A549 (cell line): ENCODE results near the gene VAMP7. TPM values are rescaled to one million over a fixed set of nuclear protein-coding genes. Genes with fewer than 3 reads are reported as not detected.

Experiments used
- ATAC-seq, 2 experiments: fragments of 200-7000 bp in 1 of 2; fragments of >200 bp in 1 of 2; cut with Nextera tagmentation in 1 of 2; cut with Tn5 transposase in 1 of 2; 3 replicates each; pipeline versions ENCODE4 v1.8.0 to v1.9.1; 2018 to 2020; ENCODE audit warnings: mild to moderate bottlenecking in 1 of 2, moderate library complexity in 1 of 2
- CTCF ChIA-PET: fragments of 300-600 bp; sonication (Branson Sonifier 250); formaldehyde crosslinking; extraction: SDS; loops from one replicate; lab custom pipeline; 2021; ENCODE audit warnings: antibody characterized with exemption, inconsistent platforms; lab: Yijun Ruan, JAX
- POLR2A ChIA-PET: fragments of 350-600 bp; formaldehyde crosslinking; extraction: SDS; loops from one replicate; lab custom pipeline; 2021; ENCODE audit warnings: antibody characterized with exemption, inconsistent platforms; lab: Yijun Ruan, JAX
- DNase-seq, 2 experiments: peaks; one replicate each; pipeline versions ENCODE4 v3.0.0 to v3.0.0-alpha.2; 2011 to 2016; ENCODE audit warnings: low read depth in 1 of 2, low spot score in 1 of 2
- FAIRE-seq: peaks from 2 replicates; lab custom pipeline; 2011; peaks lifted over from hg19 to GRCh38; lab: Jason Lieb, UNC
- H3K27ac ChIP-seq, 2 experiments: fragments of >200 bp; sonication (Bioruptor Twin); formaldehyde crosslinking; 3 replicates each; pipeline ENCODE4 v1.5.1; 2016 to 2017
- H3K4me1 ChIP-seq: fragments of >200 bp; sonication (Bioruptor Twin); formaldehyde crosslinking; 3 replicates; pipeline ENCODE4 v1.6.1; 2016
- H3K4me2 ChIP-seq: fragments of >200 bp; sonication (Bioruptor Twin); formaldehyde crosslinking; 3 replicates; pipeline ENCODE4 v1.6.1; 2016
- H3K4me3 ChIP-seq: fragments of >200 bp; sonication (Bioruptor Twin); formaldehyde crosslinking; 3 replicates; pipeline ENCODE4 v1.5.1; 2016
- H3K9me3 ChIP-seq: fragments of >200 bp; sonication (Bioruptor Twin); formaldehyde crosslinking; 3 replicates; pipeline ENCODE4 v1.6.1; 2016
- CEBPB ChIP-seq, 2 experiments: fragments of >200 bp in 1 of 2; sonication (Bioruptor Twin) in 1 of 2; formaldehyde crosslinking in 1 of 2; IDR thresholded peaks; 2 replicates each; pipeline ENCODE4 v1.6.1; 2012 to 2016
- ESRRA ChIP-seq: fragments of 150-350 bp; IDR thresholded peaks from 2 replicates; pipeline ENCODE4 v1.6.1; 2014; ENCODE audit warnings: mild to moderate bottlenecking, low read length, borderline replicate concordance
- FOSB ChIP-seq: fragments of 250-450 bp; sonication (Bioruptor Pico); IDR thresholded peaks from 2 replicates; pipeline ENCODE4 v1.5.0; 2020; ENCODE audit warnings: mild to moderate bottlenecking, moderate library complexity
- FOXS1 ChIP-seq: fragments of 250-450 bp; sonication (Bioruptor Pico); IDR thresholded peaks from 2 replicates; pipeline ENCODE4 v1.5.0; 2020; ENCODE audit warnings: mild to moderate bottlenecking, moderate library complexity
- HOXB13 ChIP-seq: fragments of 250-450 bp; sonication (Bioruptor Pico); IDR thresholded peaks from 2 replicates; pipeline ENCODE4 v1.5.0; 2020; ENCODE audit warnings: low read depth, mild to moderate bottlenecking, moderate library complexity
- HOXB5 ChIP-seq: fragments of 250-450 bp; sonication (Bioruptor Pico); IDR thresholded peaks from 2 replicates; pipeline ENCODE4 v1.5.0; 2020; ENCODE audit warnings: mild to moderate bottlenecking, moderate library complexity
- JUNB ChIP-seq: fragments of >200 bp; sonication (Bioruptor Twin); formaldehyde crosslinking; IDR thresholded peaks from 2 replicates; pipeline ENCODE4 v1.6.1; 2016
- MAFK ChIP-seq: fragments of 450-650 bp; IDR thresholded peaks from 2 replicates; pipeline ENCODE4 v1.6.1; 2014; ENCODE audit not compliant: partially characterized antibody
- MAZ ChIP-seq: fragments of 150-350 bp; IDR thresholded peaks from 2 replicates; pipeline ENCODE4 v1.6.1; 2014; ENCODE audit warnings: antibody characterized with exemption, low read depth, low read length, borderline replicate concordance
- PHF8 ChIP-seq: fragments of 200-600 bp; sonication (generic); IDR thresholded peaks from 2 replicates; pipeline ENCODE4 v1.6.1; 2016; ENCODE audit warnings: low read depth, mild to moderate bottlenecking, antibody characterized with exemption, moderate library complexity, borderline replicate concordance
- POLR2AphosphoS2 ChIP-seq: conservative IDR thresholded peaks from 2 replicates; pipeline ENCODE4 v1.6.1; 2012; ENCODE audit warnings: low read length, improper control_type of control experiment, inconsistent platforms
- RAD21 ChIP-seq, 2 experiments: fragments of >200 bp in 1 of 2; sonication (Bioruptor Twin) in 1 of 2; formaldehyde crosslinking in 1 of 2; IDR thresholded peaks in 1 of 2; conservative IDR thresholded peaks in 1 of 2; 2 replicates in 1 of 2; 3 replicates in 1 of 2; pipeline ENCODE4 v1.6.1; 2012 to 2018; ENCODE audit warnings: inconsistent platforms in 1 of 2
- RCOR1 ChIP-seq: fragments of 150-350 bp; IDR thresholded peaks from 2 replicates; pipeline ENCODE4 v1.6.1; 2014; ENCODE audit warnings: antibody characterized with exemption, low read length, low read depth
- RNF2 ChIP-seq: fragments of 200-600 bp; sonication (generic); IDR thresholded peaks from 2 replicates; pipeline ENCODE4 v1.6.1; 2016; ENCODE audit warnings: low read depth, mild to moderate bottlenecking, antibody characterized with exemption, moderate library complexity, borderline replicate concordance
- SREBF2 ChIP-seq: fragments of 450-650 bp; IDR thresholded peaks from 2 replicates; pipeline ENCODE4 v1.6.1; 2014; ENCODE audit warnings: mild to moderate bottlenecking, moderate library complexity
- TFCP2L1 ChIP-seq: fragments of 250-450 bp; sonication (Bioruptor Pico); IDR thresholded peaks from 2 replicates; pipeline ENCODE4 v1.5.0; 2021; ENCODE audit warnings: mild to moderate bottlenecking
- TP53 ChIP-seq: fragments of 250-450 bp; sonication (Bioruptor Pico); IDR thresholded peaks from 2 replicates; pipeline ENCODE4 v1.5.0; 2021; ENCODE audit warnings: mild to moderate bottlenecking, moderate library complexity
- ZSCAN20 ChIP-seq: fragments of 250-450 bp; sonication (Bioruptor Pico); IDR thresholded peaks from 2 replicates; pipeline ENCODE4 v1.8.0; 2022; ENCODE audit warnings: mild to moderate bottlenecking, moderate library complexity
- WGBS: methylation state at CpG from one replicate; pipeline ENCODE4 v1.1.6; 2017; ENCODE audit errors: missing lambda C conversion rate; 5-methylcytosine and 5-hydroxymethylcytosine counted together
- polyA plus RNA-seq, 4 experiments: library from polyadenylated mRNA; depleted of rRNA in 3 of 4; stranded (reverse); fragments of >200 nt; fragmentation: RNase III in 1 of 4; extraction: RNeasy Plus Mini Kit Qiagen cat#74134 plus additional on column Dnase treatment in 1 of 4; gene quantifications; 2 replicates in 3 of 4; 3 replicates in 1 of 4; pipeline ENCODE4 v1.2.3, GENCODE V29; 2011 to 2017
- TF ChIP-seq, protein P1 (sequence below): fragments of 250-450 bp; sonication (Bioruptor Pico); IDR thresholded peaks from 2 replicates; pipeline ENCODE4 v1.5.0; 2020; ENCODE audit warnings: low read depth, mild to moderate bottlenecking, moderate library complexity
- TF ChIP-seq, protein P2 (sequence below): fragments of 250-450 bp; sonication (Bioruptor Pico); IDR thresholded peaks from 2 replicates; pipeline ENCODE4 v1.5.0; 2021; ENCODE audit warnings: mild to moderate bottlenecking, moderate library complexity, borderline replicate concordance
- TF ChIP-seq, protein P3 (sequence below): IDR thresholded peaks from 2 replicates; pipeline ENCODE4 v1.6.1; 2012
- TF ChIP-seq, protein P4 (sequence below): fragments of 450-650 bp; IDR thresholded peaks from 2 replicates; pipeline ENCODE4 v1.6.1; 2014; ENCODE audit warnings: antibody characterized with exemption
- TF ChIP-seq, protein P5 (sequence below): fragments of >200 bp; sonication (Bioruptor Twin); formaldehyde crosslinking; IDR thresholded peaks from 2 replicates; pipeline ENCODE4 v1.6.1; 2016

Gene VAMP7
- polyA plus RNA-seq, 2 of the 4 experiments (the other 2 are of a cell fraction), result 35.4 to 53.7 TPM

DNA sequence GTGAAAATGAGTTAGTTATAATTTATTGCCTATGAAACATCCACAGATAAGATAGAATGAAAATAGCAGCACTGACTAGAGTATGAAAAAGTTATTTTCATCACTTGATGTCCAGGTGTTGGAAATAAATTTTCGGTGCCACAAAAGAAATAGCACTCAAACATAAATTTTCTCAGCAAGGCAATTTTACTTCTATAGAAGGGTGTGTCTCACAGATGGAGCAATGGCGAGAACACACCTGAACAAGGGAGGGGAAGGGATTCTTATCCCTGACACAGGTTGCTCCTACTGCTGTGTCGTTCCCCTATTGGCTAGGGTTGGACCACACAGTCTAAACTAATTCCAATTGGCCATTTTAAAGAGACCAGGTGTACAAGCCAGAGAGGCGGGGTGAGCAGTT is 13.3 kb upstream of the VAMP7 start:
- Histone ChIP-seq H3K4me1 (no peaks in the 10 kb centered on the region), H3K27ac (no peak overlapping the region), H3K9me3 (peaks cover 15% of the 10 kb centered on the region; the same call in 2 of the 3 replicates), H3K4me3 (no peak overlapping the region), H3K4me2 (no peak overlapping the region)
- no peak for ATAC-seq
- WGBS, result 8% methylated on average over 4 of the region's 4 CpGs
- no peak for FAIRE-seq
- CTCF ChIA-PET, result no interaction called here
- POLR2A ChIA-PET, result no interaction called here
- no peak for TF ChIP-seq HOXB5 (CRISPR knock-in tag)
- no peak for TF ChIP-seq TFCP2L1
- TF ChIP-seq CEBPB (IDR thresholded peaks at IDR 0.05), result no peak
- TF ChIP-seq, protein P1, sequence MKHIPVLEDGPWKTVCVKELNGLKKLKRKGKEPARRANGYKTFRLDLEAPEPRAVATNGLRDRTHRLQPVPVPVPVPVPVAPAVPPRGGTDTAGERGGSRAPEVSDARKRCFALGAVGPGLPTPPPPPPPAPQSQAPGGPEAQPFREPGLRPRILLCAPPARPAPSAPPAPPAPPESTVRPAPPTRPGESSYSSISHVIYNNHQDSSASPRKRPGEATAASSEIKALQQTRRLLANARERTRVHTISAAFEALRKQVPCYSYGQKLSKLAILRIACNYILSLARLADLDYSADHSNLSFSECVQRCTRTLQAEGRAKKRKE, result no peak
- no peak for TF ChIP-seq PHF8
- TF ChIP-seq, protein P2, sequence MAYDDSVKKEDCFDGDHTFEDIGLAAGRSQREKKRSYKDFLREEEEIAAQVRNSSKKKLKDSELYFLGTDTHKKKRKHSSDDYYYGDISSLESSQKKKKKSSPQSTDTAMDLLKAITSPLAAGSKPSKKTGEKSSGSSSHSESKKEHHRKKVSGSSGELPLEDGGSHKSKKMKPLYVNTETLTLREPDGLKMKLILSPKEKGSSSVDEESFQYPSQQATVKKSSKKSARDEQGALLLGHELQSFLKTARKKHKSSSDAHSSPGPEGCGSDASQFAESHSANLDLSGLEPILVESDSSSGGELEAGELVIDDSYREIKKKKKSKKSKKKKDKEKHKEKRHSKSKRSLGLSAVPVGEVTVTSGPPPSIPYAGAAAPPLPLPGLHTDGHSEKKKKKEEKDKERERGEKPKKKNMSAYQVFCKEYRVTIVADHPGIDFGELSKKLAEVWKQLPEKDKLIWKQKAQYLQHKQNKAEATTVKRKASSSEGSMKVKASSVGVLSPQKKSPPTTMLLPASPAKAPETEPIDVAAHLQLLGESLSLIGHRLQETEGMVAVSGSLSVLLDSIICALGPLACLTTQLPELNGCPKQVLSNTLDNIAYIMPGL (CRISPR knock-in tag), result no peak
- TF ChIP-seq, protein P3, sequence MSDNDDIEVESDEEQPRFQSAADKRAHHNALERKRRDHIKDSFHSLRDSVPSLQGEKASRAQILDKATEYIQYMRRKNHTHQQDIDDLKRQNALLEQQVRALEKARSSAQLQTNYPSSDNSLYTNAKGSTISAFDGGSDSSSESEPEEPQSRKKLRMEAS, result no peak
- TF ChIP-seq TP53 (CRISPR knock-in tag), result no peak
- TF ChIP-seq SREBF2, result no peak
- TF ChIP-seq POLR2AphosphoS2, result no peak
- DNase-seq, result no peak

DNA sequence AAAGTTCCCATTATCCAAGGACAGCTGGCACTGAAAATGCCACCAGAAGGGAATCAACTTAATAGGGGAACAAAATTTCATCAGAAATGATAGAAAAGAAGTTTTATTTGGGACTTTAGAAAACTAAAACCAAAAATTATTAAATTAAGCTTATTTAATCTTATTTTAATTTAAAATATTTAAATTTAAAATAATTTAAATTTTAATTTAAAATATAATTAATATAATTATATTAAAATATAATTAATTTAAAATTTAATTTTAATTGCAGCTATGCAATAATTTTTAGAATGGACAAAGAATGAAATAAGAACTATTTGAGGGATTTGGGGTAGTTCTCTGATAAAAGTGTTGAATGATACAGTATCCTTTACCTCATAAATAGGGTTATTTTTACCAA is 10.2 kb upstream of the VAMP7 start:
- ChIA-PET CTCF (no interaction called here), POLR2A (no interaction called here)
- FAIRE-seq, result no peak
- DNase-seq, result no peak
- Histone ChIP-seq H3K4me2 (no peak overlapping the region), H3K4me3 (no peak overlapping the region), H3K27ac (no peak overlapping the region)
- TF ChIP-seq JUNB, result no peak
- TF ChIP-seq, protein P2 (CRISPR knock-in tag), result no peak
- TF ChIP-seq ESRRA, result no peak
- TF ChIP-seq ZSCAN20, result no peak
- TF ChIP-seq FOSB (CRISPR knock-in tag), result no peak
- no peak for TF ChIP-seq RCOR1
- TF ChIP-seq HOXB13, result no peak
- TF ChIP-seq RNF2, result no peak
- TF ChIP-seq, protein P4, sequence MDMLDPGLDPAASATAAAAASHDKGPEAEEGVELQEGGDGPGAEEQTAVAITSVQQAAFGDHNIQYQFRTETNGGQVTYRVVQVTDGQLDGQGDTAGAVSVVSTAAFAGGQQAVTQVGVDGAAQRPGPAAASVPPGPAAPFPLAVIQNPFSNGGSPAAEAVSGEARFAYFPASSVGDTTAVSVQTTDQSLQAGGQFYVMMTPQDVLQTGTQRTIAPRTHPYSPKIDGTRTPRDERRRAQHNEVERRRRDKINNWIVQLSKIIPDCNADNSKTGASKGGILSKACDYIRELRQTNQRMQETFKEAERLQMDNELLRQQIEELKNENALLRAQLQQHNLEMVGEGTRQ, result no peak
- no peak for TF ChIP-seq MAZ
- no peak for TF ChIP-seq PHF8
- TF ChIP-seq RAD21 (conservative IDR thresholded peaks at IDR 0.05 in 1 of 2, IDR thresholded peaks at IDR 0.05 in 1 of 2), result no peak
- TF ChIP-seq HOXB5 (CRISPR knock-in tag), result no peak
- no peak for TF ChIP-seq FOXS1 (CRISPR knock-in tag)
- no peak for TF ChIP-seq MAFK
- TF ChIP-seq, protein P5, sequence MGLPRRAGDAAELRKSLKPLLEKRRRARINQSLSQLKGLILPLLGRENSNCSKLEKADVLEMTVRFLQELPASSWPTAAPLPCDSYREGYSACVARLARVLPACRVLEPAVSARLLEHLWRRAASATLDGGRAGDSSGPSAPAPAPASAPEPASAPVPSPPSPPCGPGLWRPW, result no peak
- TF ChIP-seq SREBF2, result no peak
- TF ChIP-seq TFCP2L1, result no peak
- TF ChIP-seq, all 56 proteins: peak for 0
- ATAC-seq, result no peak
- Histone ChIP-seq H3K4me1 (no peaks in the 10 kb centered on the region), H3K9me3 (peaks cover 15% of the 10 kb centered on the region; the same call in 2 of the 3 replicates)
